ENCODE measurements around the gene ADM2. TPM values are rescaled to one million over a fixed set of nuclear protein-coding genes. Genes with fewer than 3 reads are reported as not detected.

ADM2 gene
- total RNA-seq, 1 donor from 2014 or later = 23.0 TPM

DNA sequence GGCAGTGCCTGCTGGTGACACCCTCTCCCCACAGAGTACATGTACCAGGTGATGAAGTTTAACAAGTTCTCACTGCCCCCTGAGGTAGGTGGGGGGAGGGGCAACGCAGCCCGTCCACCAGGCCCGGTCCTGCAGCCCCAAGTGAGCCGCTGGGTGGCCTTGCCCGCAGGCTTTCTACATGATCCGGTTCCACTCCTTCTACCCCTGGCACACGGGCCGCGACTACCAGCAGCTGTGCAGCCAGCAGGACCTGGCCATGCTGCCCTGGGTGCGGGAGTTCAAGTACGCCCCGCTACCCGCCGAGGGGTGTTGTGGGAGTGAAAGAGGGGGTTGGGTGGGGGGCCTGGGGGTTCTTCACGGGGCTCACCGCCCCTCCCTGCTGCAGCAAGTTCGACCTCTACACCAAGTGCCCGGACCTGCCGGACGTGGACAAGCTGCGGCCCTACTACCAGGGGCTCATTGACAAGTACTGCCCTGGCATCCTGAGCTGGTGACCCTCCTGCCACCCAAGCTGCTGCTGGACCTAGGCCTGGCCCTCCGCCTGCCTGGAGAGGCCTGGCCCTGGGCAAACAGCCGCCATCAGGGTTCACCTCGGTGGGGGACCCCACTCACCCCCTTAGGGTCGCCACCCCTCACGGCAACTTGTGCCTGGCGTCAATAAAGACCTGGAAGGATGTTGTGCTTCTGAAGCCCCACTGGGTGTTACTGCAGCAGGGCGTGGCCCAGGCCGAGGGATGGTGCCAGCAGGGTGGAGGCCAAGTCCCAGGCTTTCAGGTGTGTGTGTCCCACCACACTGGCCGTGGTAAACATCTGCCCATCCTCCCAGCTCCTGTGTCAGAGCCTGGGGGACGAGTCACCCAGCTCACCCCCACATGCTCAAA is 8.3 kb downstream of the ADM2 start:
- Mint-ChIP-seq H3K36me3 (ENCODE audit: low read depth, unreplicated experiment) (peaks cover 2% of the 10 kb centered on the region), H3K9me3 (ENCODE audit: unreplicated experiment) (no peaks in the 10 kb centered on the region), H3K27me3 (ENCODE audit: low read depth, unreplicated experiment) (peaks cover 7% of the 10 kb centered on the region), H3K27ac (ENCODE audit: unreplicated experiment) (no peak overlapping the region), H3K4me3 (ENCODE audit: unreplicated experiment) (no peak overlapping the region), H3K4me1 (ENCODE audit: low read depth, unreplicated experiment) (peaks cover 6% of the 10 kb centered on the region)
- Histone ChIP-seq H3K4me2 (ENCODE audit: low read length) (no peak overlapping the region), H3K27ac (ENCODE audit: low read depth, low read length) (no peak overlapping the region), H3K4me1 (ENCODE audit: insufficient read depth, low read length) (peaks cover 7% of the 10 kb centered on the region), H3K9me3 (ENCODE audit: insufficient read depth, low read depth, low read length) (no peaks in the 10 kb centered on the region), H3K9ac (ENCODE audit: low read length) (no peak overlapping the region), H3K4me3 (ENCODE audit: insufficient read depth, low read depth, low read length) (no peak overlapping the region), H3K36me3 (ENCODE audit: insufficient read depth, low read length) (no peaks in the 10 kb centered on the region), H4K20me1 (ENCODE audit: insufficient read depth, low read length) (no peaks in the 10 kb centered on the region), H2AFZ (ENCODE audit: low read depth, low read length) (no peak overlapping the region), H3K79me2 (ENCODE audit: insufficient read depth, low read length) (no peaks in the 10 kb centered on the region), H3K27me3 (ENCODE audit: insufficient read depth, low read length) (no peaks in the 10 kb centered on the region)
- TF ChIP-seq, protein P1, sequence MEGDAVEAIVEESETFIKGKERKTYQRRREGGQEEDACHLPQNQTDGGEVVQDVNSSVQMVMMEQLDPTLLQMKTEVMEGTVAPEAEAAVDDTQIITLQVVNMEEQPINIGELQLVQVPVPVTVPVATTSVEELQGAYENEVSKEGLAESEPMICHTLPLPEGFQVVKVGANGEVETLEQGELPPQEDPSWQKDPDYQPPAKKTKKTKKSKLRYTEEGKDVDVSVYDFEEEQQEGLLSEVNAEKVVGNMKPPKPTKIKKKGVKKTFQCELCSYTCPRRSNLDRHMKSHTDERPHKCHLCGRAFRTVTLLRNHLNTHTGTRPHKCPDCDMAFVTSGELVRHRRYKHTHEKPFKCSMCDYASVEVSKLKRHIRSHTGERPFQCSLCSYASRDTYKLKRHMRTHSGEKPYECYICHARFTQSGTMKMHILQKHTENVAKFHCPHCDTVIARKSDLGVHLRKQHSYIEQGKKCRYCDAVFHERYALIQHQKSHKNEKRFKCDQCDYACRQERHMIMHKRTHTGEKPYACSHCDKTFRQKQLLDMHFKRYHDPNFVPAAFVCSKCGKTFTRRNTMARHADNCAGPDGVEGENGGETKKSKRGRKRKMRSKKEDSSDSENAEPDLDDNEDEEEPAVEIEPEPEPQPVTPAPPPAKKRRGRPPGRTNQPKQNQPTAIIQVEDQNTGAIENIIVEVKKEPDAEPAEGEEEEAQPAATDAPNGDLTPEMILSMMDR (IDR thresholded peaks at IDR 0.05; ENCODE audit: insufficient read depth, low read depth, low read length) = no peak
- TF ChIP-seq EZH2 (IDR thresholded peaks at IDR 0.05; ENCODE audit: insufficient read depth, low read length) = no peak
- DNase-seq (ENCODE audit: low read depth) (no peak), FAIRE-seq (no peak)

DNA sequence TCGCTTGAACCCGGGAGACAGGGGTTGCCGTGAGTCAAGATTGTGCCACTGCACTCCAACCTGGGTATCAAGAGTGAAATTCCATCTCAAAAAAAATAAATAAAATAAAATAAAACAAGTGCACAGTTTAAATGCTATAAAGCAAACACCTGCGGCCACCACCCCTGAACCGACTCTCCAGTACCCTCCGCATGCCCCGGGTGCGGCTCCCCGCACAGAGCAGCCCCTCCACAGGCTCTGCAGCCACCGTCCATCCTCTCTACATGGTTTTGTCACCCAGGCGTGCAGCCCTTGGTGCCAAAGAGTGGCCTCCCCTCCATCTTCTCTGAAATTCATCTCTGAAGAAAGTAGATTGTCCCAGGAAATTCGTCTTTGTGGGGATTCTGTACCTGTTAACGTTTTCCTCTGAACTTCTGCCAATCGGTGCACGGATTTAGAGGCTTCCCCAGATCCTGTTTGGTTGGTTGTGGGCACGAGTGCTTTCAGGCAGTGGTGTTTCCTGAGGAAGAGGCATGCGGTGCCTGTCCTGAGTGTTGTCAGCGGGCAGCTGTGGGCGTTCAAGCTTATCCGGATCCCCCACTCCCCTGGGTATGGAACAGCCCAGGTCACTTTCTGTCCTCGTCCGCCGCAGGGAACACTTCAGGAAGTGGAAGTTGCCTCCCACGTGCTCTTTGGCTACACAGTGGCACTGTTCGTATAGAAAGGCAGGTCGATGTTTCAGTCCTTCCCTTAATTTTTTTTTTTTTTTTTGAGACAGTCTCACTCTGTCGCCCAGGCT is 9.4 kb downstream of the ADM2 start:
- no peaks in the 10 kb centered on the region for H3K9me3 ChIP-seq (ENCODE audit: insufficient read depth, low read depth, low read length)
- H3K27me3 ChIP-seq (ENCODE audit: insufficient read depth, low read length) = no peaks in the 10 kb centered on the region
- Mint-ChIP-seq H3K9me3 (ENCODE audit: unreplicated experiment) (no peaks in the 10 kb centered on the region), H3K27me3 (ENCODE audit: low read depth, unreplicated experiment) (peaks cover 10% of the 10 kb centered on the region), H3K36me3 (ENCODE audit: low read depth, unreplicated experiment) (peaks cover 2% of the 10 kb centered on the region), H3K4me1 (ENCODE audit: low read depth, unreplicated experiment) (peaks cover 6% of the 10 kb centered on the region), H3K27ac (ENCODE audit: unreplicated experiment) (no peak overlapping the region), H3K4me3 (ENCODE audit: unreplicated experiment) (no peak overlapping the region)
- FAIRE-seq (no peak), DNase-seq (ENCODE audit: low read depth) (no peak)
- H3K4me3 ChIP-seq (ENCODE audit: insufficient read depth, low read depth, low read length) = no peak overlapping the region
- H3K4me1 ChIP-seq (ENCODE audit: insufficient read depth, low read length) = peaks cover 7% of the 10 kb centered on the region
- TF ChIP-seq EZH2 (IDR thresholded peaks at IDR 0.05; ENCODE audit: insufficient read depth, low read length) = no peak
- TF ChIP-seq, protein P1 (IDR thresholded peaks at IDR 0.05; ENCODE audit: insufficient read depth, low read depth, low read length) = no peak
- no peak overlapping the region for H2AFZ ChIP-seq (ENCODE audit: low read depth, low read length)
- H3K36me3 ChIP-seq (ENCODE audit: insufficient read depth, low read length) = no peaks in the 10 kb centered on the region
- H3K4me2 ChIP-seq (ENCODE audit: low read length) = no peak overlapping the region
- H4K20me1 ChIP-seq (ENCODE audit: insufficient read depth, low read length) = no peaks in the 10 kb centered on the region
- H3K9ac ChIP-seq (ENCODE audit: low read length) = no peak overlapping the region
- no peak overlapping the region for H3K27ac ChIP-seq (ENCODE audit: low read depth, low read length)
- no peaks in the 10 kb centered on the region for H3K79me2 ChIP-seq (ENCODE audit: insufficient read depth, low read length)
